GM12878 (cell line): ENCODE data around the gene TMTC1. TPM values are rescaled to one million over a fixed set of nuclear protein-coding genes. Genes with fewer than 3 reads are reported as not detected.

ENCODE experiments used
- ATAC-seq: fragments of 200-7000 bp; cut with Tn5 transposase; 3 replicates; pipeline ENCODE4 v1.9.1; 2020; ENCODE audit warnings: mild to moderate bottlenecking, moderate library complexity
- BruUV-seq: library from RNA; stranded (reverse); fragments of 400-500 nt; replicated peaks from 2 replicates; lab custom pipeline; 2021; lab: Mats Ljungman, UMichigan
- CTCF ChIA-PET: fragments of 300-600 bp; sonication (Branson Sonifier 250); formaldehyde crosslinking; extraction: SDS; loops from one replicate; lab custom pipeline; 2021; ENCODE audit warnings: inconsistent platforms; lab: Yijun Ruan, JAX
- POLR2A ChIA-PET: fragments of 350-600 bp; formaldehyde crosslinking; extraction: SDS; loops from one replicate; lab custom pipeline; 2021; ENCODE audit warnings: inconsistent platforms; lab: Charles Lee
- RAD21 ChIA-PET: fragments of 300-600 bp; sonication (Branson Sonifier 250); formaldehyde crosslinking; loops from one replicate; lab custom pipeline; 2023; ENCODE audit warnings: antibody characterized with exemption; ENCODE audit not compliant: unreplicated experiment; lab: Charles Lee
- SMC1A ChIA-PET: fragments of 300-600 bp; sonication (Branson Sonifier 250); formaldehyde crosslinking; loops from one replicate; lab custom pipeline; 2023; ENCODE audit not compliant: unreplicated experiment, uncharacterized antibody; lab: Charles Lee
- DNase-seq: peaks from one replicate; pipeline ENCODE4 v3.0.0-alpha.2; 2011; ENCODE audit warnings: low read depth, low spot score
- FAIRE-seq: peaks from 3 replicates; lab custom pipeline; 2011; peaks lifted over from hg19 to GRCh38; lab: Jason Lieb, UNC
- H2AFZ ChIP-seq: 2 replicates; pipeline ENCODE4 v1.6.0; 2011; ENCODE audit warnings: low read depth, low read length, control low read depth; ENCODE audit not compliant: control insufficient read depth
- H3K27ac ChIP-seq: 2 replicates; pipeline ENCODE4 v1.5.1; 2011; ENCODE audit warnings: control low read depth; ENCODE audit not compliant: control insufficient read depth, insufficient read depth
- H3K27me3 ChIP-seq, 2 experiments: replicated peaks in 1 of 2; 2 replicates each; pipeline versions ENCODE4 v1.6.0 to v1.6.1; 2011; ENCODE audit warnings: low read length in 1 of 2; ENCODE audit not compliant: control insufficient read depth in 2 of 2, insufficient read depth in 2 of 2
- H3K36me3 ChIP-seq, 2 experiments: 2 replicates each; pipeline ENCODE4 v1.5.1; 2011; ENCODE audit warnings: low read length in 1 of 2; ENCODE audit not compliant: control insufficient read depth in 2 of 2, insufficient read depth in 2 of 2
- H3K4me1 ChIP-seq: 2 replicates; pipeline ENCODE4 v1.6.1; 2011; ENCODE audit warnings: mild to moderate bottlenecking, low read length, moderate library complexity, mixed read lengths; ENCODE audit not compliant: control insufficient read depth, insufficient read depth
- H3K4me2 ChIP-seq: 2 replicates; pipeline ENCODE4 v1.6.0; 2011; ENCODE audit warnings: control low read depth; ENCODE audit not compliant: control insufficient read depth, insufficient read depth
- H3K4me3 ChIP-seq: fragments of 200-600 bp; sonication (generic); 2 replicates; pipeline ENCODE4 v1.5.1; 2016
- H3K79me2 ChIP-seq: 2 replicates; pipeline ENCODE4 v1.6.0; 2011; ENCODE audit warnings: low read length; ENCODE audit not compliant: control insufficient read depth, insufficient read depth
- H3K9ac ChIP-seq: 2 replicates; pipeline ENCODE4 v1.8.0; 2011; ENCODE audit warnings: low read length, control low read depth, mixed read lengths; ENCODE audit not compliant: control insufficient read depth, insufficient read depth
- H3K9me3 ChIP-seq: replicated peaks from 3 replicates; pipeline ENCODE4 v1.5.1; 2011; ENCODE audit warnings: mild to moderate bottlenecking, low read length; ENCODE audit not compliant: control insufficient read depth, insufficient read depth
- H4K20me1 ChIP-seq: 2 replicates; pipeline ENCODE4 v1.6.0; 2011; ENCODE audit not compliant: control insufficient read depth, insufficient read depth
- ASH2L ChIP-seq: fragments of 300-600, 200-600 bp; sonication (generic); IDR thresholded peaks from 2 replicates; pipeline ENCODE4 v1.6.1; 2017; ENCODE audit warnings: low read depth, mild to moderate bottlenecking, borderline replicate concordance
- BCL11A ChIP-seq: IDR thresholded peaks from 2 replicates; pipeline ENCODE4 v1.6.1; 2011; ENCODE audit warnings: low read depth, low read length
- ESRRA ChIP-seq: IDR thresholded peaks from 2 replicates; pipeline ENCODE4 v1.6.1; 2012; ENCODE audit warnings: mild to moderate bottlenecking, low read length, improper control_type of control experiment
- MXI1 ChIP-seq: fragments of 150-350 bp; IDR thresholded peaks from 2 replicates; pipeline ENCODE4 v1.6.1; 2011; ENCODE audit warnings: low read depth, mild to moderate bottlenecking, inconsistent platforms, low read length, improper control_type of control experiment
- NBN ChIP-seq: fragments of 450-650 bp; IDR thresholded peaks from 2 replicates; pipeline ENCODE4 v1.6.1; 2016
- NR2C2 ChIP-seq: IDR thresholded peaks from 2 replicates; pipeline ENCODE4 v1.6.1; 2011; ENCODE audit warnings: borderline replicate concordance, low read depth; ENCODE audit not compliant: control insufficient read depth, insufficient read length
- PKNOX1 ChIP-seq: fragments of 450-650 bp; IDR thresholded peaks from 2 replicates; pipeline ENCODE4 v1.6.1; 2016; ENCODE audit warnings: mild to moderate bottlenecking
- POLR2A ChIP-seq: IDR thresholded peaks from 2 replicates; pipeline ENCODE4 v1.6.1; 2011; ENCODE audit warnings: low read depth, mild to moderate bottlenecking, low read length
- POLR2AphosphoS2 ChIP-seq: IDR thresholded peaks from 2 replicates; pipeline ENCODE4 v1.6.1; 2011; ENCODE audit warnings: low read depth, mild to moderate bottlenecking, low read length, improper control_type of control experiment, moderate library complexity
- SIX5 ChIP-seq: IDR thresholded peaks from 2 replicates; pipeline ENCODE4 v1.6.1; 2011; ENCODE audit warnings: mild to moderate bottlenecking, low read depth, low read length, moderate library complexity; ENCODE audit not compliant: severe bottlenecking
- SMARCA5 ChIP-seq: fragments of 450-650 bp; IDR thresholded peaks from 2 replicates; pipeline ENCODE4 v1.6.1; 2017; ENCODE audit warnings: mild to moderate bottlenecking
- ZNF207 ChIP-seq: fragments of 450-650 bp; IDR thresholded peaks from 2 replicates; pipeline ENCODE4 v1.6.1; 2014; ENCODE audit warnings: antibody characterized with exemption, mild to moderate bottlenecking, borderline replicate concordance
- ZNF622 ChIP-seq: fragments of 450-650 bp; IDR thresholded peaks from 2 replicates; pipeline ENCODE4 v1.6.1; 2017; ENCODE audit warnings: mild to moderate bottlenecking, inconsistent platforms
- WGBS: methylation state at CpG from one replicate; pipeline ENCODE4 v1.1.6; 2016; ENCODE audit warnings: low lambda C conversion rate; ENCODE audit not compliant: insufficient replicate concordance, insufficient coverage; ENCODE audit errors: missing lambda C conversion rate; 5-methylcytosine and 5-hydroxymethylcytosine counted together
- in situ Hi-C: fragments of 300-500 bp; cut with MboI; formaldehyde crosslinking; loops from 9 replicates; pipeline ENCODE4 v1.14.3; 2018; ENCODE audit warnings: mixed read lengths
- intact Hi-C: fragments of 100-400 bp; cut with micrococcal nuclease; formaldehyde crosslinking; loops from one replicate; pipeline ENCODE4 v1.14.2; 2022; ENCODE audit not compliant: unreplicated experiment
- polyA plus RNA-seq, 11 experiments: library from polyadenylated mRNA; depleted of rRNA in 4 of 11; unstranded in 6 of 11; stranded (reverse) in 5 of 11; fragments of >200 nt; fragmentation: Nextera tagmentation in 4 of 11; fragmentation: Illumina TruSeq in 1 of 11; extraction: Ambion mirVana in 4 of 11; extraction: Trizol in 1 of 11; gene quantifications; 1 replicate in 1 of 11; 2 replicates in 10 of 11; pipeline versions ENCODE4 v1.2.1 to v1.2.3, GENCODE V29; 2011 to 2016; ENCODE audit warnings: inconsistent platforms in 2 of 11, missing spikeins in 2 of 11, low read depth in 1 of 11
- total RNA-seq, 4 experiments: library from RNA; depleted of rRNA in 3 of 4; stranded (reverse); fragments of >200 nt in 3 of 4; fragmentation: Illumina TruSeq in 1 of 4; extraction: Trizol in 1 of 4; gene quantifications; 2 replicates each; pipeline versions ENCODE4 v1.2.1 to v1.2.3, GENCODE V29; 2013 to 2021

TMTC1 gene
- total and polyA plus RNA-seq, 10 of the 15 experiments (the other 5 are each of a cell fraction or from before 2014, with no cell fraction given), result 0.10 to 20.9 (median 0.57) TPM

- Histone ChIP-seq H3K4me1 (no peaks in the 10 kb centered on the region), H3K36me3 (no peaks in the 10 kb centered on the region), H3K9ac (no peak overlapping the region), H3K27me3 (no peaks in the 10 kb centered on the region), H3K9me3 (no peaks in the 10 kb centered on the region), H3K27ac (no peak overlapping the region), H4K20me1 (no peaks in the 10 kb centered on the region), H3K4me3 (no peak overlapping the region), H3K4me2 (no peak overlapping the region), H2AFZ (no peak overlapping the region), H3K79me2 (no peaks in the 10 kb centered on the region)
- ChIA-PET CTCF (no interaction called here), SMC1A (interaction anchor here (1.0 to 1.4 kb wide), 2 partner anchors 9 to 115 kb away, joined by 3 read pairs; no protein-coding TSS in a partner anchor), RAD21 (no interaction called here), POLR2A (no interaction called here)
- TF ChIP-seq ZNF622, result no peak
- 0 out of 2 replicates have a peak, but pooled peaks have one; percentile 23 for TF ChIP-seq PKNOX1
- intact Hi-C loops (no loop called here), in situ Hi-C loops (no loop called here)
- FAIRE-seq, result no peak
- 58% methylated on average over 4 of the region's 4 CpGs for WGBS
- no peak for ATAC-seq
- BruUV-seq, result no TSS peak
- DNase-seq, result no peak
These were observed 130.5 kb downstream of the TMTC1 start for GRCh38 chr12:29653286-29653685.

DNA sequence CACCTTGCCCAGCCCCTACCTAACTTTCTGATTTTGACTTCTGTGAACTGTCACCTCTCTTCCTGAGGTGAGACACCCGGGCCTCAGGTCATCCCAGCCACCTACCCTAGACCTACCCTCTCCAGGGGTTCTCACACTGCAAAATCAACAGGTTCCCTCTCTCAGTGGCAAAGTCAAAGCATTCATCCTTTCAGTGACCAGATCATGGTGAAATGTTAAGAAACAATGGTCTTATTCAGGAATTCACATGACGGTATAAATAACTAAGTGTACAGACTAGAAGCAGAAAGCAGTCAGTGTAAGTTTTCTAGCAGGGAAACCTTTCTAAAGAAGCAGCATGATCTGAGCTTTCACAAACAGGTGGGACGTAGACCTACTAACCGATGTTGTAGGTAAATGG, 133.4 kb downstream of the TMTC1 start:
- Histone ChIP-seq H3K27me3 (no peaks in the 10 kb centered on the region), H4K20me1 (no peaks in the 10 kb centered on the region), H3K9ac (no peak overlapping the region), H2AFZ (no peak overlapping the region), H3K36me3 (no peaks in the 10 kb centered on the region), H3K9me3 (no peaks in the 10 kb centered on the region), H3K4me3 (no peak overlapping the region), H3K4me1 (no peaks in the 10 kb centered on the region), H3K4me2 (no peak overlapping the region), H3K27ac (no peak overlapping the region), H3K79me2 (no peaks in the 10 kb centered on the region)
- ChIA-PET POLR2A (interaction anchor here (0.7 to 1.5 kb wide), 3 partner anchors 10 to 34 kb away, joined by 3 read pairs; no protein-coding TSS in a partner anchor), SMC1A (no interaction called here), RAD21 (no interaction called here), CTCF (no interaction called here)
- intact Hi-C loops, result no loop called here
- ATAC-seq, result no peak
- DNase-seq, result no peak
- TF ChIP-seq BCL11A (no peak), ESRRA (no peak), SIX5 (no peak), ASH2L (no peak), SMARCA5 (no peak), NBN (no peak), ZNF207 (no peak), NR2C2 (no peak), MXI1 (no peak), POLR2AphosphoS2 (no peak), POLR2A (no peak)
- no TSS peak for BruUV-seq
- in situ Hi-C loops, result no loop called here
- no peak for FAIRE-seq
- 41% methylated on average over 4 of the region's 4 CpGs for WGBS
